Parathyroid adenoma (tissue), 2 donors: ENCODE measurements around the gene TNNT3.

Experiments
- H2AFZ ChIP-seq: fragments of 300-600 bp; sonication (generic); one replicate; pipeline ENCODE4 v1.7.0; 2017; ENCODE audit warnings: antibody characterized with exemption, mild to moderate bottlenecking
- H3K27ac ChIP-seq: fragments of 300-600 bp; sonication (generic); one replicate; pipeline ENCODE4 v1.7.0; 2017
- H3K27me3 ChIP-seq: fragments of 300-600 bp; sonication (generic); one replicate; pipeline ENCODE4 v1.7.0; 2017; ENCODE audit warnings: low read length; ENCODE audit not compliant: control insufficient read depth, insufficient read depth
- H3K36me3 ChIP-seq: fragments of 300-600 bp; sonication (generic); one replicate; pipeline ENCODE4 v1.7.0; 2017; ENCODE audit warnings: low read length; ENCODE audit not compliant: control insufficient read depth, insufficient read depth
- H3K4me1 ChIP-seq: fragments of 300-600 bp; sonication (generic); one replicate; pipeline ENCODE4 v1.7.0; 2017; ENCODE audit warnings: control low read depth
- H3K4me2 ChIP-seq: fragments of 300-600 bp; sonication (generic); one replicate; pipeline ENCODE4 v1.7.0; 2017; ENCODE audit warnings: low read length
- H3K4me3 ChIP-seq: fragments of 300-600 bp; sonication (generic); one replicate; pipeline ENCODE4 v1.7.0; 2017; ENCODE audit warnings: low read depth, low read length
- H3K79me2 ChIP-seq: fragments of 300-600 bp; sonication (generic); one replicate; pipeline ENCODE4 v1.7.0; 2017; ENCODE audit warnings: control low read depth
- H3K9ac ChIP-seq: fragments of 300-600 bp; sonication (generic); one replicate; pipeline ENCODE4 v1.7.0; 2017; ENCODE audit warnings: mild to moderate bottlenecking
- H3K9me3 ChIP-seq: fragments of 300-600 bp; sonication (generic); one replicate; pipeline ENCODE4 v1.7.0; 2017; ENCODE audit warnings: low read length; ENCODE audit not compliant: control insufficient read depth
- TF ChIP-seq, protein P1 (sequence below): fragments of 300-600 bp; sonication (generic); IDR thresholded peaks from one replicate; pipeline ENCODE4 v1.7.0; 2017; ENCODE audit warnings: antibody characterized with exemption, mild to moderate bottlenecking
- donor health status: primary hyperparathyroidism.

The TNNT3 gene

GRCh38 chr11:1913271-1914060 lies 6.0 kb upstream of the TNNT3 start:
- TF ChIP-seq, protein P1, sequence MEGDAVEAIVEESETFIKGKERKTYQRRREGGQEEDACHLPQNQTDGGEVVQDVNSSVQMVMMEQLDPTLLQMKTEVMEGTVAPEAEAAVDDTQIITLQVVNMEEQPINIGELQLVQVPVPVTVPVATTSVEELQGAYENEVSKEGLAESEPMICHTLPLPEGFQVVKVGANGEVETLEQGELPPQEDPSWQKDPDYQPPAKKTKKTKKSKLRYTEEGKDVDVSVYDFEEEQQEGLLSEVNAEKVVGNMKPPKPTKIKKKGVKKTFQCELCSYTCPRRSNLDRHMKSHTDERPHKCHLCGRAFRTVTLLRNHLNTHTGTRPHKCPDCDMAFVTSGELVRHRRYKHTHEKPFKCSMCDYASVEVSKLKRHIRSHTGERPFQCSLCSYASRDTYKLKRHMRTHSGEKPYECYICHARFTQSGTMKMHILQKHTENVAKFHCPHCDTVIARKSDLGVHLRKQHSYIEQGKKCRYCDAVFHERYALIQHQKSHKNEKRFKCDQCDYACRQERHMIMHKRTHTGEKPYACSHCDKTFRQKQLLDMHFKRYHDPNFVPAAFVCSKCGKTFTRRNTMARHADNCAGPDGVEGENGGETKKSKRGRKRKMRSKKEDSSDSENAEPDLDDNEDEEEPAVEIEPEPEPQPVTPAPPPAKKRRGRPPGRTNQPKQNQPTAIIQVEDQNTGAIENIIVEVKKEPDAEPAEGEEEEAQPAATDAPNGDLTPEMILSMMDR = no peak
- Histone ChIP-seq H3K4me2 (no peak overlapping the region), H3K9me3 (no peaks in the 10 kb centered on the region), H2AFZ (no peak overlapping the region), H3K27ac (no peak overlapping the region), H3K79me2 (no peaks in the 10 kb centered on the region), H3K9ac (no peak overlapping the region), H3K27me3 (no peaks in the 10 kb centered on the region), H3K36me3 (no peaks in the 10 kb centered on the region), H3K4me3 (no peak overlapping the region), H3K4me1 (no peaks in the 10 kb centered on the region)

- Histone ChIP-seq H3K36me3 (no peaks in the 10 kb centered on the region), H3K9me3 (no peaks in the 10 kb centered on the region), H2AFZ (no peak overlapping the region), H3K4me3 (no peak overlapping the region), H3K79me2 (no peaks in the 10 kb centered on the region), H3K4me1 (no peaks in the 10 kb centered on the region), H3K9ac (no peak overlapping the region), H3K27ac (no peak overlapping the region), H3K4me2 (no peak overlapping the region), H3K27me3 (no peaks in the 10 kb centered on the region)
- TF ChIP-seq, protein P1 = no peak
These were observed 3.7 kb upstream of the TNNT3 start for GRCh38 chr11:1915795-1916131.

DNA sequence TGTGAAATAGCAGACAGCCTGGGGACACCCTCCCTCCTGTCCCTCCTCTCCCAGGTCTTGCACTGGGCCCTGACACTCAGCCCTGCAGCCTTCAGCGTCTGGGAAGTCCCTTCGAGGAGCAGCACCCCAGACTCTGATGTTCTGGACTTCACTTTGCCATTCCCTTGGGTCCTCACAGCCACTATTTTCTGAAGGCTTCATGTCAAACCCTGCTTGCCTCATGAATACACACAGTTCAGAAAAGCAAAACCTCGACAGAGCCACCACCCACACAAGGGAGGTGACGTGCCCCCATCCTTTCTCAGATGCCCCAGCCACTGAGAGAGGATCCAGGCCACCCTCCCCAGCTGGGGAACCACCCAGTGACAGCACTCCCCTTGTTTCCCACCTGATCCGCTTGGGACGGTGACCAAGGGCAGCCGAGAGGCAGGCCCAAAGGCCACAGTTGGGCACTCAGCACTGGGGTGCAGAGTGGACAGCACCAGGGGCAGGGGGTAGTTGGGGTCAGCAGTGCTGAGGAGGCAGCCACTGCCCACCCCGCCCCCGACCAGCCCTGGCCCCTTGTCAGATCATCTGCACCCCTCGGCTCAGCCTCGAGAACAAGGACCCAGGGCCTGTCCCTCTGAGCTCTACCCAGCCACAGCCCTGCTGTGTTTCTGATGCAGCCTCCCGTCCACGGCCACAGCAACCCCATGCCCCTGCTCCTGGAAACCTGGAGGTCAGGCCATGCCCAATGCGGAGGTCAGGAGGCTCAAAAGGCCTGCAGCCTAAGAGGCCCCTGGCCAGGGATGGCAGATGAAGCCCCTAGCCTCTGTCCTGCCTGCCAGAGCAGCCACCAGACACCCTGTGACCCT lies 3.1 kb upstream of the TNNT3 start:
- no peak overlapping the region for H3K9ac ChIP-seq
- no peaks in the 10 kb centered on the region for H3K79me2 ChIP-seq
- no peaks in the 10 kb centered on the region for H3K27me3 ChIP-seq
- no peaks in the 10 kb centered on the region for H3K9me3 ChIP-seq
- H3K4me2 ChIP-seq = no peak overlapping the region
- H2AFZ ChIP-seq = no peak overlapping the region
- no peaks in the 10 kb centered on the region for H3K4me1 ChIP-seq
- no peak overlapping the region for H3K27ac ChIP-seq
- no peaks in the 10 kb centered on the region for H3K36me3 ChIP-seq
- no peak overlapping the region for H3K4me3 ChIP-seq
- TF ChIP-seq, protein P1 = no peak

DNA sequence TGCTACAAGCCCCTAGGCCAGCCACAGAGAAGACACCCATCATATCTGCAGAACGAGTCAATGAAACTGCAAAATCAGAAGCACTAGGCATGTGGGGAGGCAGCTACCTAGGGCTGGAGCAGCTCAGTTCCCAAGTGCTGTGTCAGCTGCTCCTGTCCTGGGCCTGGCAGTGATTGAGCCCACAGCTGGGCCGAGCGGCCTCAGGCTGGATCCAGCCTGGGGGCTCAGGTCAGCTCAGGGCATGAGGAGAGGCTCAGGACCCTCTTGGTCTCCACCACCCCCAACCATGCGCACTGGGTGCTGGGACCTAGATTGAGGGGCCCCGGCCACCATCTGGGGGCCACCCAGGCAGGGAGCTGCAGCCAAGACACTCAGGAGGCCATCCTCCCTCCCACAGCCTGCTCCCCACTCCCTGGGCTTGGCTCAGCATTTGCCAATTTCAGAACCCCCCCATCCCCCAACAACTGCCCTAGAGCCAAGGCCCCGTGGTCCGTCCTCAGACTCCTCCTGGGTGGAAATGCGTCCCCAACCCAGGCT lies 2.4 kb upstream of the TNNT3 start:
- Histone ChIP-seq H3K27me3 (no peaks in the 10 kb centered on the region), H3K36me3 (no peaks in the 10 kb centered on the region), H3K4me1 (no peaks in the 10 kb centered on the region), H3K27ac (no peak overlapping the region), H3K79me2 (no peaks in the 10 kb centered on the region), H2AFZ (no peak overlapping the region), H3K4me3 (no peak overlapping the region), H3K9me3 (no peaks in the 10 kb centered on the region), H3K9ac (no peak overlapping the region), H3K4me2 (no peak overlapping the region)
- TF ChIP-seq, protein P1 = no peak
